ENCODE results near the gene GIPR. TPM values are rescaled to one million over a fixed set of nuclear protein-coding genes. Genes with fewer than 3 reads are reported as not detected.

Gene GIPR
- polyA plus RNA-seq, 1 of the 3 experiments (the other 2 are of a cell fraction) = 1.4 TPM

DNA sequence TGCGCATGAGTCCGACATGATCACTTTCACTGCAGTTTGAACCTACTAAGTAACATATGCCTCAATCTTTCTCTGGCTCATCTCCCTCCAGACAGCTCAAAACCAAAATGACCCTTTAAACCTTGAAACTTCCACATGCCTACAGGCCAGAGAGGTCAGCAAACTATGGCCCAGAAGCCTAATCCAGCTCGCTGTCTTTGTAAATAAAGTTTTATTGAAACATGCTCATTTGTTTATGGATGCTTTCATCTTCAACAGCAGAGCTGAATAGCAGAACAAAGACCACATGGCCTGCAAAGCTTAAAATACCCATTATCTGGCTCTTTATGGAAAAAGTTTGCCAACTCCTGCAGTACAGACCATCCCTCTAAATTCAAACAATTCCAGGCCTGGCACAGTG lies 47.1 kb downstream of the GIPR start (continued):
- TF ChIP-seq USF1 (IDR thresholded peaks at IDR 0.05; ENCODE audit: borderline replicate concordance, low read depth) (no peak), ZBTB33 (IDR thresholded peaks at IDR 0.05; ENCODE audit: borderline replicate concordance, low read depth) (no peak), RFX5 (IDR thresholded peaks at IDR 0.05; ENCODE audit: low read length) (no peak), GABPA (IDR thresholded peaks at IDR 0.05; ENCODE audit: low read depth) (no peak), JUND (IDR thresholded peaks at IDR 0.05) (no peak), RXRA (IDR thresholded peaks at IDR 0.05; ENCODE audit: borderline replicate concordance, low read depth) (no peak), FOXJ3 (CRISPR knock-in tag; IDR thresholded peaks at IDR 0.05) (no peak), NRF1 (IDR thresholded peaks at IDR 0.05; ENCODE audit: low read depth, low read length) (no peak)
- TF ChIP-seq, protein P1, sequence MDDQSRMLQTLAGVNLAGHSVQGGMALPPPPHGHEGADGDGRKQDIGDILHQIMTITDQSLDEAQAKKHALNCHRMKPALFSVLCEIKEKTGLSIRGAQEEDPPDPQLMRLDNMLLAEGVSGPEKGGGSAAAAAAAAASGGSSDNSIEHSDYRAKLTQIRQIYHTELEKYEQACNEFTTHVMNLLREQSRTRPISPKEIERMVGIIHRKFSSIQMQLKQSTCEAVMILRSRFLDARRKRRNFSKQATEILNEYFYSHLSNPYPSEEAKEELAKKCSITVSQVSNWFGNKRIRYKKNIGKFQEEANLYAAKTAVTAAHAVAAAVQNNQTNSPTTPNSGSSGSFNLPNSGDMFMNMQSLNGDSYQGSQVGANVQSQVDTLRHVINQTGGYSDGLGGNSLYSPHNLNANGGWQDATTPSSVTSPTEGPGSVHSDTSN (IDR thresholded peaks at IDR 0.05) = no peak

DNA sequence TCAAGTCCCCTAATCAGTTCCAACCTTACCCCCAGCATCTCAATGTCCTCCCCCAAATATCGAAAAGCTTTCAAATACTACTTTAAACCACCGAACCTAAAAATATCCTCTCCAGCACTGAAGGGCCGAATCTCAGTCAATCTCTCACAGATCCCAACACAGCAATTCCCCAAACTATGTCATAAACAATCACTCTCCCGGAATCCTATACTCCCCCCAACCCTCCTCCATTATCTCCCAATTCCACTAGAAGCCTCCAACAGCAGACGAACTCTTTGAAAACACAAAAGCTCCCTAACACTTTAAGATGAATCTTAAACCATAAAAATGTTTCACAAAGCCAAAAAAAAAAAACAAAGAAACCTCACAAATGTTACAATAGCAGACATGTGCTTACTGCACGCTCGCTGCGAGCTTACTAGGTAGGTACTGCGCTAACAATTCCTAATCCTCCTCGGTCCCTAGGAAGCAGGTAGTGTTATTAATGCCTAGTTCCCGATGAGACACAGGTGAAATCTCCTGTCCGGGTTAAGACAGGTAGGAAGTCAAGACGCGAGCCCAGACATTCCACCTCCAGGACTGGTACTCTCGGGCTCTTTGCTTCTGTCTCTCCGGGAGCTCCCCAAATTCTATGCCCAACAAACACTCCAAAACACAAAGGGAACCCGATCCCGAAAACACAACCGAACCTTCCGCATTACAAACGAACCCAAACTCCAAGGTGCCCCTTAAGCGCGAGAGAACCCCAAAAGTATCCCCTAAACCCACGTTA lies 48.5 kb downstream of the GIPR start:
- peak overlapping the region; percentile 49 to 74; a peak in 3 of 4 replicates for H3K27ac ChIP-seq (ENCODE audit: low read depth in 2 of 2, low read length in 1 of 2)
- peaks cover 0 to 9% of the 10 kb centered on the region in 2 experiments; a peak in 1 of 4 replicates for H3K4me1 ChIP-seq (ENCODE audit: control insufficient read depth in 1 of 2, insufficient read depth in 2 of 2, low read depth in 1 of 2, low read length in 1 of 2)
- peaks cover 19% of the 10 kb centered on the region for H3F3A ChIP-seq (replicated peaks; ENCODE audit: insufficient read depth)
- H3K4me3 ChIP-seq (ENCODE audit: low read depth in 2 of 2, low read length in 1 of 2) = peak overlapping the region; percentile 66 to 67
- peaks cover 67% of the 10 kb centered on the region for H3K79me2 ChIP-seq (ENCODE audit: insufficient read depth)
- WGBS (ENCODE audit: low lambda C conversion rate) = 7% methylated on average over 24 of the region's 24 CpGs
- TF ChIP-seq FOSL2 (IDR thresholded peaks at IDR 0.05; ENCODE audit: borderline replicate concordance, low read depth) (no peak), MXI1 (IDR thresholded peaks at IDR 0.05; ENCODE audit: low read depth, low read length) (peak; percentile 34; the same call in 1 of the 2 replicates)
- TF ChIP-seq, protein P2, sequence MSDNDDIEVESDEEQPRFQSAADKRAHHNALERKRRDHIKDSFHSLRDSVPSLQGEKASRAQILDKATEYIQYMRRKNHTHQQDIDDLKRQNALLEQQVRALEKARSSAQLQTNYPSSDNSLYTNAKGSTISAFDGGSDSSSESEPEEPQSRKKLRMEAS (IDR thresholded peaks at IDR 0.05; ENCODE audit: low read depth) = 0 out of 2 replicates have a peak, but pooled peaks have one; percentile 19
- ChIA-PET POLR2A (interaction anchor here (0.6 to 2.2 kb wide), 8 partner anchors 9 to 400 kb away, joined by 3 to 12 read pairs (median 6); partner anchors contain the start of genes DMPK, FBXO46, QPCTL and SIX5), CTCF (interaction anchor here (0.8 to 6.4 kb wide), 7 partner anchors 10 to 107 kb away, joined by 3 to 57 read pairs (median 5); partner anchors contain the start of genes FBXO46, QPCTL, SIX5 and SNRPD2)
- H3K9me3 ChIP-seq = no peaks in the 10 kb centered on the region
- peaks cover 14 to 16% of the 10 kb centered on the region in 2 experiments for H3K36me3 ChIP-seq (replicated peaks in 1 of 2; ENCODE audit: control insufficient read depth in 1 of 2, insufficient read depth in 2 of 2, low read length in 1 of 2)
- peak overlapping the region; percentile 30; the same call in 1 of the 2 replicates for H2AFZ ChIP-seq (ENCODE audit: low read depth)
- peak; percentile 57 for DNase-seq
- H4K20me1 ChIP-seq (ENCODE audit: insufficient read depth) = no peaks in the 10 kb centered on the region
- H3K9ac ChIP-seq = peak overlapping the region; percentile 76
- peak overlapping the region; percentile 91 for H3K4me2 ChIP-seq
- H3K9me2 ChIP-seq = no peaks in the 10 kb centered on the region
- H3K27me3 ChIP-seq (ENCODE audit: insufficient read depth) = no peaks in the 10 kb centered on the region
